Adipose tissue (tissue), 3 donors: ENCODE data around the gene LRRC51. TPM values are rescaled to one million over a fixed set of nuclear protein-coding genes. Genes with fewer than 3 reads are reported as not detected.

Source experiments
- H3K27ac ChIP-seq: one replicate; pipeline ENCODE4 v1.5.1; 2013; ENCODE audit warnings: low read depth, low read length
- WGBS, 3 donors: extraction: QIAGEN DNeasy Blood & Tissue Kit; methylation state at CpG; one replicate each; pipeline ENCODE4 v1.1.7; 2013; 5-methylcytosine and 5-hydroxymethylcytosine counted together
- polyA plus RNA-seq, 3 donors: library from polyadenylated mRNA; stranded (reverse); fragments of 200-250 nt; gene quantifications; one replicate each; pipeline ENCODE4 v1.2.3, GENCODE V29; 2013
- donor health status: healthy with polysubstance abuse.
- donor health status: Bipolar disorder and iron deficiency.
- donor health status: healthy.

LRRC51 gene
- polyA plus RNA-seq, 3 donors = 4.3 to 6.9 (median 6.0) TPM

DNA sequence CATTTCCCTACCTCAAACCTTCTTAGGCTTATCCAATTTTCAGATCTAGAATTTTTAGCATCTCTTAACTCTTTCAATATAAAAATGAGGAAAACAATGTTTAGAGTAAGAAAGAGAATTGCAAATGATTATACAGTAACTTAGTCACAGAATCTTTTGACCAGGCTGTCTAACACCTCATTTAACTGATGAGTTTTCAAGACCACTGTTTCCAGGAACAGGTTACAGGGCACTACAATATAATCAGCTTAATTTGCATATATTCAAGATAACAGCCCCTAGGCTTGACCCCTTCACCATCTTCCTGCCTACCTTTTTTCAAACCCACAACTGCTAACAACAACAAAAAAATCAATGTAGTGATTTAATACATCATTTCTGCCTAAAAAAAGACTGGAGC lies 13.0 kb upstream of the LRRC51 start:
- H3K27ac ChIP-seq = no peak overlapping the region

DNA sequence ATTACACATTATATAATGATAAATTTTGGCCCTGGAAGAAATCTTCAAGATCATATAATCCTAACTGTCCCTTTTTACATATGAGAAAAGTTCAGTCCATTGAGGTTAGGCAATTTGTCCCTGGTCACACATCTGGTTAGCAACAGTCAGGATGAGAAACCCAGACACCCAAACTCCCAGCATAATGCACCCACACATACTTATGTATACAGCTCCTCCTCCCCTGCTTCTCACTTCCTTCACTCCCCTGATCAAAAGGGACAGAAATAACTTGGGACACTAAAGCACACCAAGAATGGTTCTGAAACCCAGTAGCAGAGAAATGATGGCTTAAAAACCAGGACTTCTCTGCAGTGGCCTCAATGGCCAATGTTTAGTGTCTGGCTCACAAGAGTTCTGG lies 11.4 kb upstream of the LRRC51 start:
- H3K27ac ChIP-seq = peak overlapping the region; percentile 81

DNA sequence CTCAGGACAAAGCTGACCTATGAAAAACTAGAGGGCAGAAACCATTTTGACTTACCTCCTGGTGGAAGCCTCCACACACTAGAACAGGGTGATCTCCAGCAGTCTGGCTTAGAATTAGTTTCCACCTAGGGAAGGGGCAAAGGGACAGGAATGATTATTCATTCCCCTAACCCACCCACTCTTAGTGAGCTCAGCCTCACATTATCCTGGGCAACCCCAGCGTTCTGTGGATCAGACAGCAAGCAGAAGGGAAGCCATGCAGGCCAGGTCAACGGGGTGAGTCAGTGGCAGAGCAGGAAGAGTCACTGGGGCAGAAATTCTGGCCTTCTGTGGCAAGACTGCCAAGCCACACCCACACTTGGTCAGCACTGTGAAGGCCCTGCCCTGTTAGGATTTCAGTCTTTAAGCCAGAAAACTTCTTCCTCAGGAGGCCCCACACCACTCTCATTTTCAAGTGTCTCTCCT lies 10.8 kb upstream of the LRRC51 start:
- WGBS, 3 donors = 0 to 13% (median 3%) methylated on average over 2 of the region's 2 CpGs
- peak overlapping the region; percentile 81 for H3K27ac ChIP-seq

DNA sequence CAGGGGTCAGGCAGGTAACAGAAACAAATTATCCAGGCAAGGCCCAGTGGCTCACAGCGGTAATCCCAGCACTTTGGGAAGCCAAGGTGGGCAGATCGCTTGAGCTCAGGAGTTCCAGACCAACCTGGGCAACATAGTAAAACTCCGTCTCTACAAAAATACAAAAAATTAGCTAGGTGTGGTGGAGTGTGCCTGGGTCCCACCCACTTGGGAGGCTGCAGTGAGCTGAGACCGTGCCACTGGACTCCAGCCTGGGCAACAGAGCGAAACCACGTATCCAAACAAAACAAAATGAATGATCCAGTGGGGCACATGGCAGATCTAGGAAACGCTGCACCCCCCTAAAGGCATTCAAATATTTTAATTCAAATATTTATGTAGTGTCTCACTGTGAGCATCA lies 10.2 kb upstream of the LRRC51 start:
- WGBS, 3 donors = 94 to 96% (median 95%) methylated on average over 7 of the region's 7 CpGs
- H3K27ac ChIP-seq = peak overlapping the region; percentile 81

DNA sequence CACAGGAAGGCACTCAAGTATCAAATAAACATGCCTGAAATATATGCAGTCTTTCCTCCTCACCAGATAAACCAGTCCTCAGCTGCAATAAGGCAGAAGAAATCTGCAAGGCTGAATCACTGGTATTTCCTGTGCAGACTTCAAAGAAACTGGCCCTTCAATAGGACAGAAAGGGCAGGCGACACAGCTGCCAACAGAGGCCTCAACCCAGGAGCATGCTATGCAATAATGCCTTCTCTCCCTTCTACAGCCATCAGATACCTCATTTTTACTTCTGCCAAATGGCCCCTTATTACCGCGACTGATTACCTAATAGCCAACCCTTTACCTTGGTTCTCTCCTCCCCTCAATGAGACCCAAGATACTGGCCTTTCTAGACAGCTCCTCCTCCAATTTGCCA lies 8.3 kb upstream of the LRRC51 start:
- WGBS, 3 donors = 55 to 75% (median 63%) methylated on average over 3 of the region's 3 CpGs
- H3K27ac ChIP-seq = no peak overlapping the region

DNA sequence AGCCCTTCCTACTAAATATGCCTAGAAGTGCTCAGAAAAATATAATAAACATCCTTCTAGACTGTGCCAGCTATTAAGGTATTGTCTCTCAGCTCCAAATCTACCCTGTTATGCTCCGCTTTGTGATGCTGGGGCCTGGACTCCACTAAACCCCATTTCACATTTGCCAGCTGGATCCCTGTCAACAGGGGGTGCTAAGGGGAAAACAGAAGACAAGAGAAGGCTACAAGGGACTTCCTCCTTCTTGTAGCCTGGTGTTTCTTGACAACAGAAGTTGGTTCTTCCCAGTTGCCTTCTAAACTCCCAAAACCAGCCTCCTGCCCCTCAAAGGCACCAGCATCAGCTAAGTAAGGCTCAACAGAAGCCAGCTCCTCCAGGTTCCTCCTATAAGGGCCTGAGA lies 5.5 kb upstream of the LRRC51 start:
- 84 to 96% (median 96%) methylated on average over 1 of the region's 1 CpG for WGBS, 3 donors

DNA sequence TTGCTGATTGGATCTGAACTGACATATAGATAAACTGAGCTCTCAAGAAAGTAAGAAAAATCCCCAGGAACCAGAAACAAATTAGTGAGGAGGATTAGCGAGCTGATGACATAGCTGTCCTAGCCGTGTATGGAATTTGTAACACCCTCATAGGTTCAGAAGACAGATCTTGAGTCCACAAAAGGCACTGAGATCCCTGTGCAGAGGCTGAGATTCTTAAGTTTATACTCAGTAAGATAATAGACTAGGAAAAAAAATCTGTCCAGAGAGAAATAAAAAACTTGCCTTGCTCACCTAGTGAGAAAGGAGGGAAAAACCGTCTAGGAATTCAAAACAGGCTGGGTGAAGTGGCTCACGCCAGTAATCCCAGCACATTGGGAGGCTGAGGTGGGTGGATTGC lies 4.9 kb upstream of the LRRC51 start:
- H3K27ac ChIP-seq = no peak overlapping the region
- 80 to 96% (median 96%) methylated on average over 4 of the region's 4 CpGs for WGBS, 3 donors

More for the DNA sequence above, 5.5 kb upstream of the LRRC51 start:
- no peak overlapping the region for H3K27ac ChIP-seq

DNA sequence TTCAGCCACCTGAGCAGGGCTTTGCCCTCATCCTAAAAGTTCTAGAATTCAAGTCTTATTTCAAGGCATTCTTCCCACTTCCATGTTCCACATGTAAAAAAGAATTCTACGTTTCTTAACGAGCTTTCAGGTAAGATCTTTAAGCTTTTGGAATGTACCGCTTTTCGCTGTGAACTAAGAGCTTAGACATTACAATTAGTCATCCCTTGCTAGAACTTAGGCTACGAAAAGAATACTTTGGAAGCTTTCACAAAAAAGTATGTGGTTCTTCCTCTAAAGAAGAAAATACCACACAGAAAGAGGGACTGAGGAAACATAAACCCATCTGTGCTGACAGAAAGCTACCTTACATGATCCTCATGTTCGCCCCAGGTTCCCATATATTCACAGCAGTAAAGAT lies 2.2 kb upstream of the LRRC51 start:
- WGBS, 3 donors = 64 to 79% (median 78%) methylated on average over 6 of the region's 6 CpGs
- H3K27ac ChIP-seq = no peak overlapping the region

DNA sequence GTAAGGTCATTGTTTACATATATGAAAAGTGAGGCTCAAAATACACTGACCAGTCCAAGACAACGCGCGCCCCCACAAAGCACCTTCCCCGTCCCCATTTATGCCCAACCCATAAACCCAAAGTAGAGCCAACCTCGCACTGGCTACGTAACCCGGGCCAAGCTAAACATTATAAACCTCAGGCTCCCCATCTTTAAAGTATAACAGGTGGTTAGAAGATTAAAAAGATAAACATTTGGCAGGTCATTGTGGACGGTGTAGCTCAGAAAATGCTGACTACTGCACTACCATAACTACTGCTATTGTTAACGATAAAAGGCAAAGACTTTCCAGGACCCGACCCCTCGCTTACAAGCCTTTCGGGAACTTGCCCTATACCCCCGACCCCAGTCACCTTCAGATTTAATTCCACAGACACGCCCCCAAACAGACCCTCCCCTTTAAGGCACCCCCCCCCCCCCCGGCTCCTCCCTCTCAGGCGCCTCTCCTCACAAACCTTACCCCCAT lies 778 bp upstream of the LRRC51 start:
- 3 to 8% (median 5%) methylated on average over 16 of the region's 16 CpGs for WGBS, 3 donors

DNA sequence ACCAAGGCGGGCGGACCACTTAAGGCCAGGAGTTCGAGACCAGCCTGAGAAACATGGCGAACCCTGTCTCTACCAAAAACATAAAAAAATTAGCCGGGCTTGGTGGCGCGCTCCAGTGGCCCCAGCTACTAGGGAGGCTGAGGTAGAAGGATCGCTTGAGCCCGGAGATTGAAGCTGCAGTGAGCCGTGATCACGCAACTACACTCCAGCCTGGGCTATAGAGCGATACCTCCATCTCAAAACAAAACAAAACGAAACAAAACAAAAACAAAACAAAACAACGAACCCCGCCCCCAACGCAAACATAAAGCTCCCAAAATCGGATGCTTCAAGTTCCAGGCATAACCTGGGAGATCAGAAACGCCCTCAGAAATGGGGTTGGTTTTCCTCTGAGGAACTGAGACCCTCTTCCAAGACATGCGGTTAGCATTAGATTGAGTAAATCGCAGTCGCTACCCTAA lies 564 bp downstream of the LRRC51 start:
- no peak overlapping the region for H3K27ac ChIP-seq
- WGBS, 3 donors = 67 to 73% (median 70%) methylated on average over 21 of the region's 21 CpGs

More for the DNA sequence above, 778 bp upstream of the LRRC51 start:
- H3K27ac ChIP-seq = no peak overlapping the region

DNA sequence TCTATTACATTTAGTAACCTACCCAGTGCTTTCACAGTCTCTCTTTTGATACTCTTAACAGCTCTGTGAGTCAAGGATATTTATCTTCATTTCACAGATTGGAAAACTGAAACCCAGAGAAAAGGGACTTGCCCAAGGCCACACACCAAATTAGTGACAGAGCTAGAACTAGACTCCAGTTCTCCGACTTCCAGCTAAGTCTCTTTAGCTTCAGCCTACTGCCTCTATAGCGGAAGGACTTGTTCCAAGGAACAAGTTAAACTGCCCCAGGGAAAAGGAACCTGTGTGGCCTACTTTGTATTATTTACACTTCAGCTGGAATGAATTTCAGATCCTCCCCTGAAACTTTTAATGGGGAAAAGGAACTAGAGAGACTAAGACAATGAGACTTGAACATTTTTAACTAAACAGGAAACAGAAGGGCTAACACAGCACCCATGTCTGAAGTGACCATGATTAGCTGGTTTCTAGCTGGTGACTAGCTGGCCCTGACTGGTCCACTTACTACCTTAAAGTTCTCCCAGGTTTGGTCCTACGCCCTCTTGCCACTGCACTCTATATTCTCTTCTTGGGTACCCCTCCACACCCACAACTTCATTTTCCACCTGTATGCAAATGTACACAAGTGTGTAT lies 1.3 kb downstream of the LRRC51 start:
- WGBS, 3 donors = 80 to 89% (median 89%) methylated on average over 3 of the region's 3 CpGs
- peak overlapping the region; percentile 43 for H3K27ac ChIP-seq

DNA sequence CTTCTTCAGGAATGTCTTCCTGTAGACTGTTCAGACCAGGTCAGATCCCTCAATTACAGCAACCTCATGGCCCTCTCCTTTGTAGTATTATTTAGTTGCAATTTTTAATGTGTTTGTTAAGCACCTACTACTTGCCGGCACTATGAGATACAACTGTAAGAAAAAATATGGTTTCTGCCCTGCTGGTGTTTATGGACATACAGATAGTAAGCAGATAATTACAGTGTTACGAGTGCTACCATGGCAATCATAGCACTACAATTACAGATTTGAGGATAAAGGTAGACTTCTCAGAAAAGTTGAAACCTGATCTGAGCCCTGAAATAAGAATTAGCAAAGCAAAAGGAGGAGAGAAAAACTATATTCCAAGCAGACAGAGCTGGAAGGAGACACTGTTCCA lies 2.8 kb downstream of the LRRC51 start:
- 74 to 93% (median 91%) methylated on average over 2 of the region's 2 CpGs for WGBS, 3 donors
- no peak overlapping the region for H3K27ac ChIP-seq

DNA sequence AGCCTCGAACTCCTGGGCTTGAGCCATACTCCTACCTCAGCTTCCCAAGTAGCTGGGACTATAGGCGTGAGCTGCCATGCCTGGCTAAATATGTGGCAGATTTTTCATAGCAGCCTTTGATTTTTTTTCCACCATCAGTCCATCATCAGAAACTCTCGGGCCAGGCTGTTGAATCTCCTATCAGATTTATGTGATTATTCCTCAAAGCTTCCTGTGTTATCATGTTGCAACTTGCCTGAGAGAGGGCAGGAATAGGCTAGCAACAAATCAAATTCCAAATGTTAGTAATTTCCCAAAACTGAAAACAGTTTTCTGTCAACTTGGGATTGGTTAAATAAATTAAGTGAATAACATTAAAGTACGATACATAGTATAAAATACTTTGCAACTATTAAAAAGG lies 3.4 kb downstream of the LRRC51 start:
- H3K27ac ChIP-seq = no peak overlapping the region
- 78 to 88% (median 86%) methylated on average over 4 of the region's 4 CpGs for WGBS, 3 donors

DNA sequence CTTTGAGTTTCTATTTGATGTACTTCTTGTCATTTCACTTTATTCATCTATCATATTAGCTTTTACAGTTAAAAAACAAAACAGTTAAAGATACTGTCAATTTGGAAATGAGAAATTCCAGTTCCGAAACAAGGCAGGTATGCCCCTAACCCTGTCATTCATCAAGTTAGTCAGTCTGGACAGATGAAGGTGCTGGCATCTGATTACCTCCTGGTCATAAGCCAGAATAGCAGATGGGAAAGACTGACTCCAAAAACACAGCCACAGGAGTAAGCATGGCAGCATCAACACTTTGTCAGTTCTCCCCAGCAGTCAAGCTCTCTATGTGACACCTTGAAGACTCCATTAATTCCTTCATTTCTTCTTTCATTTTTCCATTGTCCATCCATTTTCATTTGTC lies 4.3 kb downstream of the LRRC51 start:
- no peak overlapping the region for H3K27ac ChIP-seq
- WGBS, 3 donors = 82 to 97% (median 94%) methylated on average over 1 of the region's 1 CpG

DNA sequence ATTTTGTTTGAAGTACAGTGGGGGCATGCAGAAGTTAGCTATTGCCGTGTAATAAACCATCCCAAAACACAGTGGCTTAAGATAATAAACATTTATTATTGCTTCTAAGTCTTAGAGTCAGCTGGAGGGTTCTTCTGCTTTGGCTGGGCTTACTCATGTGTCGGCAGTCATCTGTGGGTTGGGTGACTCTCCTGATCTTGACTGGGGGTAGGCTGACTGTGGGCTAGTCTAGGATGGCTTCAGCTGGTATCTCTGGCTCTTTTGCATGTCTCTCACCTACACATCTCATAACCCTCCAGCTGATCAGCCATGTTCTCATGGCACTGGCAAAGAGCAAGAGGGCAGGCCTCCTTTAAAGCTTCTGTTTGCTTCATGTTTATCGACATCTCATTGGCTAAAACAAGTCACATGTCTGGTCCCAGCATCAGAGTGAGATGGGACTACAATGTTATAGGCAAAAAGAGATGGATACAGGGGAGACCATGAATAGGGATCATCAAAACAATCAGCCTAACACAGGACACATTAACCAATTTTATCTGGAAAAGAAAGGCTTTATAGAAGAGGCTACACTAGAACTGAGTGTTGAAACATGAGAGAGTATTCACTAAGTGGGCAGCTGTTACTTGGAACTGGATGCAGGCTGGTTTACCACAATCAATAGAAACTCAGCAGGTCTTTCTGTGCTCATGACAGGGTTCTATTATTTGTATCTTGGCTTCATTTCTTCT lies 5.1 kb downstream of the LRRC51 start:
- H3K27ac ChIP-seq = no peak overlapping the region
- 89 to 94% (median 92%) methylated on average over 3 of the region's 3 CpGs for WGBS, 3 donors

DNA sequence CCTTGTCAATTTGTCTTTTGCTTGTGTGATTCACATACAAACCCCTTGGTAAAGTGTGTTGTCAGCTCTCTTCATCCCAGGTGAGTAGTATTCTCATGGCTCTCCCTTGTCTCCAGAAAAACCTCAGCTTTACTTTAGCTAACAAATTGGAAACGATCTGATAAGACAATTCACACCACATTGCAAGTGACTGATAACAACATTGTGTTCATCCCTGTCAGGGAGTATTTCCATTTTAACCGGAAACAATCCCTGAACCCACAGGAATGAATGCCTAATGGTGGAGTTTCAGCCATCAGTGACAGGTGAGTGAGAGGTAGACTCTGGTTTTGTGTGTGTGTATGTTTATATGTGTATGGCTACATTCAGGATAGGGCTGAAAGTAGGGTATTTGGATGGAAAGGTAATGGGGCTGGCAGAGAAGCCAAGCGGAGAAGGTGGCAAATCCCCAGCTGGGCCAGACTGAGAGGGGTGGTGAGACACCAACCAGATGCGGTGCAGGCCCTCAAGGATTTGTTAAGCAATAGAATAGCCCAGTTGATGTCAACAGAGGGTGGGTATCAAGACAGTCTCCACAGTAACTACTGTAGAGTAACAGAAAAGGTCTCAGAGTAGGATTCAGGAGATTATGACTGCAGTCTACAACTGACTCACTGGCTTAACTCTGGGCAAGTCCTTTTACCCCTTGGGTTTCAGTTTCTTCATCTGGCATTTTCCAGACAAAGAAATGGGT lies 7.6 kb downstream of the LRRC51 start:
- WGBS, 3 donors = 79 to 88% (median 86%) methylated on average over 4 of the region's 4 CpGs
- no peak overlapping the region for H3K27ac ChIP-seq

DNA sequence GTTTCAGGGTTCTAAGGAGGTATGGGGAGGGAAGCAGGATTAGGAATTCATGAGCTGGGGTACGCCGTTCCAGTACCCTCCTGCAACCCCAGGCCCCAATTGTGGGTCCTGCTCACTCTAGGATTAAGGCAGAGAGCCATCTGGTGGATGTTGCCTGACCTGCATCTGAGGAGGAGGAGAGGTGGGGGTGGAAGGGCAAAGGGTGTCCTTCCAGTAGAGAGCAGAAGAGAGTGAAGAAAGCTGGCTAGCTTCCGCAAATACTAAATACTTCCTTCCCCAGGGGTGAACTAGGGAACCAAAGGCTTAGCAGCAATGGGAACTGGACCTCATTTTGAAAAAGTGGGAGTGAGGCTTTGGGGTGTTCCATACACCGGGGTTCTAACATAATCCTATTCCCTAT lies 10.6 kb downstream of the LRRC51 start:
- WGBS, 3 donors = 18 to 29% (median 19%) methylated on average over 4 of the region's 4 CpGs
- no peak overlapping the region for H3K27ac ChIP-seq

DNA sequence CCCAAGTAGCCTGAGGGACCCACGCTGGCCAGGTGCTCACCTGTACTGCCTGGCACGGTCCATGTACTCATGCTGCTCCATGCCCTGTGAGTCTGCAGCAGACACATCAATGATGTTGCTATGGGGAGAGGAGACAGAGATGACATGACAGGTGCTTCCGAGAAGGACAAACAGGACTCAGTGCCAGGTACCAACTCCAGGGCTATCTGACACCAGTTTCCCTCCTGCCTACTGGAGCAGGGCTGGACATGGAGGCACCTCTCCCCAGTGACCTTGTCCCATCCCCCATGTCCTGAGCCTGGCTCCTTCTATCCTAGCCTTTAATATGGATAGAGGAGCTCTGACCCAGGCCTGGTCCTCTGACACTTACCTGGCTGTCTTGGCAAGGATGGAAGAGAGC lies 18.1 kb downstream of the LRRC51 start:
- H3K27ac ChIP-seq = no peak overlapping the region
- 95 to 96% (median 95%) methylated on average over 3 of the region's 3 CpGs for WGBS, 3 donors

DNA sequence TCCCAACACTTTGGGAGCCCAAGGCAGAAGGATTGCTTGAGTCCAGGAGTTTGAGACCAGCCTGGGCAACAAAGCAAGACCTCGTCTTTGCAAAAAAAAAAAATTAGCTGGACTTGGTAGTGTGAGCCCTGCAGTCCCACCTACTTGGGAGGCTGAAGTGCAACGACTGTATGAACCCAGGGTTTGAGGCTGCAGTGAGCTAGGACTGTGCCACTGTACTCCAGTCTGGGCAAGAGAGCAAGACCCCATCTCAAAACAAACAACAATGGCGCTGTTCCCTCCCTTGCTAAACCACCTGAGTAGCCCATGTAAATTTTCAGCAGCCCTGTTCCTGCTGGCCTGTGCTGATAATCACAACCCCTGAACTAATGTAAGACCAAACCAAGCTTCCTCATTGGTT lies 19.4 kb downstream of the LRRC51 start:
- WGBS, 3 donors = 75 to 96% (median 79%) methylated on average over 3 of the region's 3 CpGs

More for the DNA sequence above, 19.4 kb downstream of the LRRC51 start:
- H3K27ac ChIP-seq = no peak overlapping the region
